ENCODE data around the gene CPXM2.

DNA sequence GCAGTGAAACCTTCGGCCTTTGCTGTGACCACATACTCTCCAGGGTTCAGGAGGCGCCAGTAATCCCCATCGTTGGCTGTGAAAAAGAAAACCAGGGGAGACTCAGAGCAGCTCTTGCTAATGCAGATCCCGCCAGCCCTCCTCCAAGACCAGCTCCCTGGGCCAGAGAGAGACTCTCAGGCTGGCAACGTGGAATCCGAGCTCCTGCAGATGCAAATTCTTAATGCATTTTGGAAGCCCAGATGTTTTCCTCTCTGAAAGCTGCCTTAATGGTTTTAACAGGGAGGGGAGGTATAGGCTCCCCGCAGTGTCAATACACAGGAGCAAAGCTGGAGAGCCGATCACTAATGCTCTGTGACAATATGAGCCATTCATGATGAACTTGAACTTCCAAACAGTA, 144.7 kb downstream of the CPXM2 start:
- TF ChIP-seq RAD21 (IDR thresholded peaks at IDR 0.05; ENCODE audit: low read depth) (no peak), POLR2A (IDR thresholded peaks at IDR 0.05; ENCODE audit: borderline replicate concordance, extremely low read depth, insufficient read depth, insufficient read length) (no peak), CEBPB (IDR thresholded peaks at IDR 0.05; ENCODE audit: low read depth) (no peak), ELF1 (IDR thresholded peaks at IDR 0.05; ENCODE audit: borderline replicate concordance, low read depth) (no peak), CTCF (IDR thresholded peaks at IDR 0.05 in 2 of 3, conservative IDR thresholded peaks at IDR 0.05 in 1 of 3; ENCODE audit: borderline replicate concordance in 1 of 3, insufficient read depth in 1 of 3, low read depth in 2 of 3, low read length in 2 of 3) (no peak), ZNF274 (IDR thresholded peaks at IDR 0.05; ENCODE audit: low read depth, low read length) (no peak)
- TF ChIP-seq, protein P1, sequence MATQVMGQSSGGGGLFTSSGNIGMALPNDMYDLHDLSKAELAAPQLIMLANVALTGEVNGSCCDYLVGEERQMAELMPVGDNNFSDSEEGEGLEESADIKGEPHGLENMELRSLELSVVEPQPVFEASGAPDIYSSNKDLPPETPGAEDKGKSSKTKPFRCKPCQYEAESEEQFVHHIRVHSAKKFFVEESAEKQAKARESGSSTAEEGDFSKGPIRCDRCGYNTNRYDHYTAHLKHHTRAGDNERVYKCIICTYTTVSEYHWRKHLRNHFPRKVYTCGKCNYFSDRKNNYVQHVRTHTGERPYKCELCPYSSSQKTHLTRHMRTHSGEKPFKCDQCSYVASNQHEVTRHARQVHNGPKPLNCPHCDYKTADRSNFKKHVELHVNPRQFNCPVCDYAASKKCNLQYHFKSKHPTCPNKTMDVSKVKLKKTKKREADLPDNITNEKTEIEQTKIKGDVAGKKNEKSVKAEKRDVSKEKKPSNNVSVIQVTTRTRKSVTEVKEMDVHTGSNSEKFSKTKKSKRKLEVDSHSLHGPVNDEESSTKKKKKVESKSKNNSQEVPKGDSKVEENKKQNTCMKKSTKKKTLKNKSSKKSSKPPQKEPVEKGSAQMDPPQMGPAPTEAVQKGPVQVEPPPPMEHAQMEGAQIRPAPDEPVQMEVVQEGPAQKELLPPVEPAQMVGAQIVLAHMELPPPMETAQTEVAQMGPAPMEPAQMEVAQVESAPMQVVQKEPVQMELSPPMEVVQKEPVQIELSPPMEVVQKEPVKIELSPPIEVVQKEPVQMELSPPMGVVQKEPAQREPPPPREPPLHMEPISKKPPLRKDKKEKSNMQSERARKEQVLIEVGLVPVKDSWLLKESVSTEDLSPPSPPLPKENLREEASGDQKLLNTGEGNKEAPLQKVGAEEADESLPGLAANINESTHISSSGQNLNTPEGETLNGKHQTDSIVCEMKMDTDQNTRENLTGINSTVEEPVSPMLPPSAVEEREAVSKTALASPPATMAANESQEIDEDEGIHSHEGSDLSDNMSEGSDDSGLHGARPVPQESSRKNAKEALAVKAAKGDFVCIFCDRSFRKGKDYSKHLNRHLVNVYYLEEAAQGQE (IDR thresholded peaks at IDR 0.05; ENCODE audit: low read depth), result no peak

All from HCT116 (cell line).